GM19397 (cell line): ENCODE results near the gene FMOD.

Experiments
- ATAC-seq: cut with Tn5 transposase; IDR thresholded peaks from one replicate; pipeline ENCODE4 v1.9.1; 2021; ENCODE audit warnings: mild to moderate bottlenecking, moderate library complexity; ENCODE audit not compliant: unreplicated experiment

FMOD gene

GRCh38 chr1:203361945-203362719, 11.2 kb upstream of the FMOD start:
- no peak for ATAC-seq

- ATAC-seq: no peak
These were observed 9.7 kb upstream of the FMOD start for GRCh38 chr1:203360547-203361185.

GRCh38 chr1:203359010-203359571, 8.2 kb upstream of the FMOD start:
- ATAC-seq: no peak

GRCh38 chr1:203354246-203354645, 3.3 kb upstream of the FMOD start:
- ATAC-seq: no peak

- ATAC-seq: no peak
These were observed 2.6 kb upstream of the FMOD start for GRCh38 chr1:203353486-203353885.

GRCh38 chr1:203349773-203350524, 973 bp downstream of the FMOD start:
- ATAC-seq: no peak

- ATAC-seq: no peak
These were observed 1.8 kb downstream of the FMOD start for GRCh38 chr1:203349166-203349565.

- ATAC-seq: no peak
These were observed 4.2 kb downstream of the FMOD start for GRCh38 chr1:203346769-203347102.

GRCh38 chr1:203346060-203346768, 4.7 kb downstream of the FMOD start:
- ATAC-seq: no peak

GRCh38 chr1:203343956-203344754, 6.8 kb downstream of the FMOD start:
- ATAC-seq: no peak

GRCh38 chr1:203342192-203342940, 8.6 kb downstream of the FMOD start:
- ATAC-seq: no peak

- no peak for ATAC-seq
These were observed 10.7 kb downstream of the FMOD start for GRCh38 chr1:203340112-203340790.

- ATAC-seq: no peak
These were observed 12.4 kb downstream of the FMOD start for GRCh38 chr1:203338335-203339036.

- ATAC-seq: no peak
These were observed 14.8 kb downstream of the FMOD start for GRCh38 chr1:203336097-203336496.

- ATAC-seq: no peak
These were observed 15.4 kb downstream of the FMOD start for GRCh38 chr1:203335503-203335902.

GRCh38 chr1:203331224-203331623, 19.7 kb downstream of the FMOD start:
- ATAC-seq: no peak

GRCh38 chr1:203328714-203329122, 22.2 kb downstream of the FMOD start:
- no peak for ATAC-seq
